Osteoblast (primary cell): ENCODE results near the gene ZNF639. TPM values are rescaled to one million over a fixed set of nuclear protein-coding genes. Genes with fewer than 3 reads are reported as not detected.

Experiments used
- DNase-seq: peaks from one replicate; pipeline ENCODE4 v3.0.0; 2011; ENCODE audit warnings: low spot score, mixed read lengths; ENCODE audit not compliant: insufficient read length; ENCODE audit errors: missing footprints
- H2AFZ ChIP-seq: 2 replicates; pipeline ENCODE4 v1.6.0; 2011; ENCODE audit warnings: mild to moderate bottlenecking, low read length
- H3K27ac ChIP-seq: 2 replicates; pipeline ENCODE4 v1.5.1; 2011; ENCODE audit warnings: mild to moderate bottlenecking, low read depth, low read length, moderate library complexity
- H3K27me3 ChIP-seq: 2 replicates; pipeline ENCODE4 v1.6.0; 2012; ENCODE audit warnings: mild to moderate bottlenecking, control low read depth, inconsistent platforms, low read length, moderate library complexity; ENCODE audit not compliant: insufficient read depth
- H3K36me3 ChIP-seq: 2 replicates; pipeline ENCODE4 v1.5.1; 2011; ENCODE audit warnings: mild to moderate bottlenecking, low read length, control low read depth, moderate library complexity; ENCODE audit not compliant: insufficient read depth
- H3K4me1 ChIP-seq: 2 replicates; pipeline ENCODE4 v1.5.1; 2011; ENCODE audit warnings: mild to moderate bottlenecking, low read length, control low read depth, moderate library complexity; ENCODE audit not compliant: insufficient read depth
- H3K4me2 ChIP-seq: 2 replicates; pipeline ENCODE4 v1.6.0; 2011; ENCODE audit warnings: mild to moderate bottlenecking, low read length; ENCODE audit not compliant: insufficient read depth
- H3K4me3 ChIP-seq: fragments of 200-600 bp; sonication (generic); 3 replicates; pipeline ENCODE4 v1.5.1; 2012; ENCODE audit warnings: mild to moderate bottlenecking, low read length, inconsistent platforms; ENCODE audit not compliant: insufficient read depth
- H3K79me2 ChIP-seq: 2 replicates; pipeline ENCODE4 v1.6.0; 2012; ENCODE audit warnings: mild to moderate bottlenecking, low read length, control low read depth, inconsistent platforms; ENCODE audit not compliant: insufficient read depth
- H3K9me3 ChIP-seq: 2 replicates; pipeline ENCODE4 v1.5.1; 2011; ENCODE audit warnings: low read depth, low read length, control low read depth
- H4K20me1 ChIP-seq: 2 replicates; pipeline ENCODE4 v1.6.0; 2012; ENCODE audit warnings: mild to moderate bottlenecking, low read length, control low read depth; ENCODE audit not compliant: insufficient read depth
- CTCF ChIP-seq: IDR thresholded peaks from 2 replicates; pipeline ENCODE4 v1.5.1; 2011; ENCODE audit warnings: mild to moderate bottlenecking, low read depth, low read length, moderate library complexity; ENCODE audit errors: extremely low read depth
- total RNA-seq: library from RNA; depleted of rRNA; stranded (reverse); fragments of >200 nt; gene quantifications from 2 replicates; pipeline ENCODE4 v1.2.3, GENCODE V29; 2012

ZNF639 gene
- total RNA-seq, 1 donor, result 51.8 TPM

GRCh38 chr3:179348325-179349013, 25.6 kb downstream of the ZNF639 start:
- Histone ChIP-seq H3K9me3 (no peaks in the 10 kb centered on the region), H3K4me2 (peak overlapping the region; percentile 87), H3K4me1 (peaks cover 16% of the 10 kb centered on the region), H4K20me1 (no peaks in the 10 kb centered on the region), H3K4me3 (peak overlapping the region; percentile 99), H3K36me3 (peaks cover 24% of the 10 kb centered on the region), H2AFZ (peak overlapping the region; percentile 99), H3K27ac (peak overlapping the region; percentile 72), H3K27me3 (no peaks in the 10 kb centered on the region), H3K79me2 (peaks cover 37% of the 10 kb centered on the region)
- TF ChIP-seq CTCF, result no peak
- peak; percentile 31 for DNase-seq

DNA sequence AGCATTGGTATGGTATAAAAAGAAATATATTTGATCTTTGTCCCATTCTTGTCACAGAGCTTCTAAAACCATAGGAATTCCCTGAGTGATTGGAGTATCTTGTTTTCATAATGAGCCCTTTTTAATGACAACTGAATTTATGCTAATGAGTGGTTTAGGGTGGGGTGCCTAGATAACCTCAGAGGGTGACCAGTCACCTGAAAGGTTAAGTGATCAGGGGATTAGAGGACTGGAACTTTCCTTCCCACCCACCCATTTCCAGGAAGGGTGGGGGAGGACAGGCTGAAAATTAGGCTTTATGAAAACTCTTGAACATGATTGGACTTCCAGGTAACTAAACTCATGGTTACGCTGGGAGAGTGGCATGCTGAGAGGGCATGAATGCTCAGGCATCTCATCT, 33.2 kb downstream of the ZNF639 start:
- no peaks in the 10 kb centered on the region for H3K27me3 ChIP-seq
- no peak overlapping the region for H3K27ac ChIP-seq
- no peak overlapping the region for H2AFZ ChIP-seq
- H3K4me1 ChIP-seq, result no peaks in the 10 kb centered on the region
- H4K20me1 ChIP-seq, result no peaks in the 10 kb centered on the region
- no peak for DNase-seq
- H3K4me2 ChIP-seq, result no peak overlapping the region
- TF ChIP-seq CTCF, result no peak
- H3K4me3 ChIP-seq, result no peak overlapping the region
- H3K36me3 ChIP-seq, result peaks cover 39% of the 10 kb centered on the region
- peaks cover 25% of the 10 kb centered on the region for H3K79me2 ChIP-seq
- no peaks in the 10 kb centered on the region for H3K9me3 ChIP-seq

- no peak for DNase-seq
- no peaks in the 10 kb centered on the region for H3K79me2 ChIP-seq
- H3K36me3 ChIP-seq, result peaks cover 54% of the 10 kb centered on the region
- no peak overlapping the region for H3K4me3 ChIP-seq
- no peaks in the 10 kb centered on the region for H3K27me3 ChIP-seq
- no peaks in the 10 kb centered on the region for H4K20me1 ChIP-seq
- no peaks in the 10 kb centered on the region for H3K9me3 ChIP-seq
- TF ChIP-seq CTCF, result no peak
- H2AFZ ChIP-seq, result no peak overlapping the region
- H3K4me1 ChIP-seq, result no peaks in the 10 kb centered on the region
- H3K27ac ChIP-seq, result no peak overlapping the region
- no peak overlapping the region for H3K4me2 ChIP-seq
Measured at GRCh38 chr3:179363332-179363731, 40.5 kb downstream of the ZNF639 start.

- no peak for TF ChIP-seq CTCF
- peak; percentile 61 for DNase-seq
- Histone ChIP-seq H3K4me3 (no peak overlapping the region), H3K79me2 (no peaks in the 10 kb centered on the region), H3K36me3 (peaks cover 34% of the 10 kb centered on the region), H3K27ac (no peak overlapping the region), H2AFZ (no peak overlapping the region), H3K4me2 (no peak overlapping the region), H4K20me1 (no peaks in the 10 kb centered on the region), H3K9me3 (no peaks in the 10 kb centered on the region), H3K27me3 (no peaks in the 10 kb centered on the region), H3K4me1 (no peaks in the 10 kb centered on the region)
Measured at GRCh38 chr3:179369621-179370020, 46.8 kb downstream of the ZNF639 start.
